GM19035 (cell line): ENCODE measurements around the gene KLHL2.
"Not testable (repeated sequence)": the region's sequence is repeated elsewhere in the genome, so short reads cannot be mapped to it uniquely, and the experiment has no call there.

Experiments used
- ATAC-seq: cut with Tn5 transposase; IDR thresholded peaks from one replicate; pipeline ENCODE4 v1.9.1; 2021; ENCODE audit not compliant: unreplicated experiment

Gene KLHL2

GRCh38 chr4:165207431-165208220, at the start of gene KLHL2:
Gene KLHL2, plus strand, starts transcription at chr4:165207561. Its CDS starts 316 bp downstream, at chr4:165207877.
- ATAC-seq: peak; percentile 88

- ATAC-seq: no peak
Measured at GRCh38 chr4:165158762-165159161, 48.6 kb upstream of the KLHL2 start.

GRCh38 chr4:165164257-165164656, 43.1 kb upstream of the KLHL2 start:
- ATAC-seq: no peak

- not testable (repeated sequence) for ATAC-seq
Measured at GRCh38 chr4:165166872-165167271, 40.5 kb upstream of the KLHL2 start.

GRCh38 chr4:165167650-165168049, 39.7 kb upstream of the KLHL2 start:
- no peak for ATAC-seq

- ATAC-seq: no peak
Measured at GRCh38 chr4:165170819-165171218, 36.5 kb upstream of the KLHL2 start.

- not testable (repeated sequence) for ATAC-seq
Measured at GRCh38 chr4:165175470-165175869, 31.9 kb upstream of the KLHL2 start.

GRCh38 chr4:165175879-165176278, 31.5 kb upstream of the KLHL2 start:
- ATAC-seq: no peak

- peak; percentile 71 for ATAC-seq
Measured at GRCh38 chr4:165177725-165178666, 29.4 kb upstream of the KLHL2 start.

GRCh38 chr4:165184220-165184619, 23.1 kb upstream of the KLHL2 start:
- no peak for ATAC-seq

GRCh38 chr4:165184998-165185397, 22.4 kb upstream of the KLHL2 start:
- ATAC-seq: not testable (repeated sequence)

GRCh38 chr4:165185448-165185847, 21.9 kb upstream of the KLHL2 start:
- no peak for ATAC-seq

- ATAC-seq: no peak
Measured at GRCh38 chr4:165190591-165191347, 16.6 kb upstream of the KLHL2 start.

- ATAC-seq: no peak
Measured at GRCh38 chr4:165191348-165191656, 16.1 kb upstream of the KLHL2 start.

- ATAC-seq: no peak
Measured at GRCh38 chr4:165191814-165192499, 15.4 kb upstream of the KLHL2 start.

- no peak for ATAC-seq
Measured at GRCh38 chr4:165192500-165192898, 14.9 kb upstream of the KLHL2 start.

GRCh38 chr4:165192956-165193355, 14.4 kb upstream of the KLHL2 start:
- ATAC-seq: no peak

- ATAC-seq: no peak
Measured at GRCh38 chr4:165194368-165194767, 13.0 kb upstream of the KLHL2 start.

GRCh38 chr4:165198329-165198728, 9.0 kb upstream of the KLHL2 start:
- no peak for ATAC-seq

GRCh38 chr4:165199286-165199685, 8.1 kb upstream of the KLHL2 start:
- ATAC-seq: no peak

GRCh38 chr4:165199722-165200121, 7.6 kb upstream of the KLHL2 start:
- no peak for ATAC-seq
